ENCODE results near the gene AMFR. TPM values are rescaled to one million over a fixed set of nuclear protein-coding genes. Genes with fewer than 3 reads are reported as not detected.

AMFR gene
- total RNA-seq, 1 donor from 2014 or later, result 136 TPM

- no peak for TF ChIP-seq CTCF (IDR thresholded peaks at IDR 0.05)
- Mint-ChIP-seq H3K27me3 (ENCODE audit: unreplicated experiment) (peaks cover 2% of the 10 kb centered on the region), H3K4me3 (ENCODE audit: unreplicated experiment) (no peak overlapping the region), H3K36me3 (ENCODE audit: unreplicated experiment) (no peaks in the 10 kb centered on the region), H3K9me3 (ENCODE audit: unreplicated experiment) (no peaks in the 10 kb centered on the region), H3K27ac (ENCODE audit: unreplicated experiment) (no peak overlapping the region), H3K4me1 (ENCODE audit: unreplicated experiment) (peaks cover 7% of the 10 kb centered on the region)
- no peak for DNase-seq (ENCODE audit: extremely low spot score, unreplicated experiment)
Measured at GRCh38 chr16:56321571-56321970, 103.8 kb downstream of the AMFR start.

- H3K9me3 Mint-ChIP-seq (ENCODE audit: unreplicated experiment), result no peaks in the 10 kb centered on the region
- H3K4me3 Mint-ChIP-seq (ENCODE audit: unreplicated experiment), result no peak overlapping the region
- H3K4me1 Mint-ChIP-seq (ENCODE audit: unreplicated experiment), result peaks cover 7% of the 10 kb centered on the region
- no peak overlapping the region for H3K27ac Mint-ChIP-seq (ENCODE audit: unreplicated experiment)
- TF ChIP-seq CTCF (IDR thresholded peaks at IDR 0.05), result no peak
- H3K27me3 Mint-ChIP-seq (ENCODE audit: unreplicated experiment), result peaks cover 2% of the 10 kb centered on the region
- no peaks in the 10 kb centered on the region for H3K36me3 Mint-ChIP-seq (ENCODE audit: unreplicated experiment)
- no peak for DNase-seq (ENCODE audit: extremely low spot score, unreplicated experiment)
Measured at GRCh38 chr16:56320811-56321558, 104.4 kb downstream of the AMFR start.

GRCh38 chr16:56320056-56320455 is 105.3 kb downstream of the AMFR start:
- no peak for DNase-seq (ENCODE audit: extremely low spot score, unreplicated experiment)

GRCh38 chr16:56319376-56319775 is 106.0 kb downstream of the AMFR start:
- DNase-seq (ENCODE audit: extremely low spot score, unreplicated experiment), result no peak
- Mint-ChIP-seq H3K4me1 (ENCODE audit: unreplicated experiment) (peaks cover 7% of the 10 kb centered on the region), H3K9me3 (ENCODE audit: unreplicated experiment) (no peaks in the 10 kb centered on the region), H3K27me3 (ENCODE audit: unreplicated experiment) (peaks cover 10% of the 10 kb centered on the region), H3K27ac (ENCODE audit: unreplicated experiment) (no peak overlapping the region), H3K36me3 (ENCODE audit: unreplicated experiment) (no peaks in the 10 kb centered on the region), H3K4me3 (ENCODE audit: unreplicated experiment) (no peak overlapping the region)
- TF ChIP-seq CTCF (IDR thresholded peaks at IDR 0.05), result no peak

More at GRCh38 chr16:56320056-56320455, 105.3 kb downstream of the AMFR start:
- peaks cover 4% of the 10 kb centered on the region for H3K27me3 Mint-ChIP-seq (ENCODE audit: unreplicated experiment)
- H3K27ac Mint-ChIP-seq (ENCODE audit: unreplicated experiment), result no peak overlapping the region
- H3K36me3 Mint-ChIP-seq (ENCODE audit: unreplicated experiment), result no peaks in the 10 kb centered on the region
- no peak for TF ChIP-seq CTCF (IDR thresholded peaks at IDR 0.05)
- no peaks in the 10 kb centered on the region for H3K9me3 Mint-ChIP-seq (ENCODE audit: unreplicated experiment)
- H3K4me3 Mint-ChIP-seq (ENCODE audit: unreplicated experiment), result no peak overlapping the region
- H3K4me1 Mint-ChIP-seq (ENCODE audit: unreplicated experiment), result peaks cover 7% of the 10 kb centered on the region

GRCh38 chr16:56318827-56319140 is 106.6 kb downstream of the AMFR start:
- H3K27ac Mint-ChIP-seq (ENCODE audit: unreplicated experiment), result no peak overlapping the region
- peaks cover 7% of the 10 kb centered on the region for H3K4me1 Mint-ChIP-seq (ENCODE audit: unreplicated experiment)
- no peaks in the 10 kb centered on the region for H3K9me3 Mint-ChIP-seq (ENCODE audit: unreplicated experiment)
- peaks cover 16% of the 10 kb centered on the region for H3K27me3 Mint-ChIP-seq (ENCODE audit: unreplicated experiment)
- DNase-seq (ENCODE audit: extremely low spot score, unreplicated experiment), result no peak
- TF ChIP-seq CTCF (IDR thresholded peaks at IDR 0.05), result no peak
- no peak overlapping the region for H3K4me3 Mint-ChIP-seq (ENCODE audit: unreplicated experiment)
- no peaks in the 10 kb centered on the region for H3K36me3 Mint-ChIP-seq (ENCODE audit: unreplicated experiment)

Measured in osteocyte (in vitro differentiated cells).